Measurements from ENCODE around the gene PDHA1.

DNA sequence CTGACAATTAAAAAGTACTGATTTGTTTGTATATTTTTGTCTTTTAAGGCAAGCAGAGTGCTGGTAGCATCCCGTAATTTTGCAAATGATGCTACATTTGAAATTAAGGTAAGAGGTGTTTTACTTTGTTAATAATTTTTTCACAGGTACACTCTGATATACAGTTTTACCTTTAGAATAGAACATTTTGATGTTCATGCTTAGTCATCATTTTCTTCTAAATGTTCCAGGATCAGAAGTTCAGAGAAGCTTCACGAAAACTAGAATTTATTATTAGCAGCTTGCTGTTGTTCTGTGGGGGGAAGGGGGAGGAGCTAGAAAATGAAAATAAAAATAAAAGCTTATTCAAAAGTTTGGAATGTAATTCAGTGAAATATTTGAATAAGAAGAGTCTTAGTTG is 5.5 kb downstream of the PDHA1 start:
- TF ChIP-seq, protein P1, sequence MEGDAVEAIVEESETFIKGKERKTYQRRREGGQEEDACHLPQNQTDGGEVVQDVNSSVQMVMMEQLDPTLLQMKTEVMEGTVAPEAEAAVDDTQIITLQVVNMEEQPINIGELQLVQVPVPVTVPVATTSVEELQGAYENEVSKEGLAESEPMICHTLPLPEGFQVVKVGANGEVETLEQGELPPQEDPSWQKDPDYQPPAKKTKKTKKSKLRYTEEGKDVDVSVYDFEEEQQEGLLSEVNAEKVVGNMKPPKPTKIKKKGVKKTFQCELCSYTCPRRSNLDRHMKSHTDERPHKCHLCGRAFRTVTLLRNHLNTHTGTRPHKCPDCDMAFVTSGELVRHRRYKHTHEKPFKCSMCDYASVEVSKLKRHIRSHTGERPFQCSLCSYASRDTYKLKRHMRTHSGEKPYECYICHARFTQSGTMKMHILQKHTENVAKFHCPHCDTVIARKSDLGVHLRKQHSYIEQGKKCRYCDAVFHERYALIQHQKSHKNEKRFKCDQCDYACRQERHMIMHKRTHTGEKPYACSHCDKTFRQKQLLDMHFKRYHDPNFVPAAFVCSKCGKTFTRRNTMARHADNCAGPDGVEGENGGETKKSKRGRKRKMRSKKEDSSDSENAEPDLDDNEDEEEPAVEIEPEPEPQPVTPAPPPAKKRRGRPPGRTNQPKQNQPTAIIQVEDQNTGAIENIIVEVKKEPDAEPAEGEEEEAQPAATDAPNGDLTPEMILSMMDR (IDR thresholded peaks at IDR 0.05): no peak
- TF ChIP-seq EZH2 (IDR thresholded peaks at IDR 0.05) (no peak), EZH2phosphoT487 (IDR thresholded peaks at IDR 0.05) (no peak)

Data from neural progenitor cell (in vitro differentiated cells).